ENCODE results near the gene FAM83G. TPM values are rescaled to one million over a fixed set of nuclear protein-coding genes. Genes with fewer than 3 reads are reported as not detected.

FAM83G gene
- total RNA-seq, 1 experiment from 2014 or later, result 31.4 TPM

- TF ChIP-seq, protein P1, sequence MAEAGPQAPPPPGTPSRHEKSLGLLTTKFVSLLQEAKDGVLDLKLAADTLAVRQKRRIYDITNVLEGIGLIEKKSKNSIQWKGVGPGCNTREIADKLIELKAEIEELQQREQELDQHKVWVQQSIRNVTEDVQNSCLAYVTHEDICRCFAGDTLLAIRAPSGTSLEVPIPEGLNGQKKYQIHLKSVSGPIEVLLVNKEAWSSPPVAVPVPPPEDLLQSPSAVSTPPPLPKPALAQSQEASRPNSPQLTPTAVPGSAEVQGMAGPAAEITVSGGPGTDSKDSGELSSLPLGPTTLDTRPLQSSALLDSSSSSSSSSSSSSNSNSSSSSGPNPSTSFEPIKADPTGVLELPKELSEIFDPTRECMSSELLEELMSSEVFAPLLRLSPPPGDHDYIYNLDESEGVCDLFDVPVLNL (CRISPR knock-in tag; IDR thresholded peaks at IDR 0.05; ENCODE audit: borderline replicate concordance, low read depth), result no peak
- TF ChIP-seq, protein P2, sequence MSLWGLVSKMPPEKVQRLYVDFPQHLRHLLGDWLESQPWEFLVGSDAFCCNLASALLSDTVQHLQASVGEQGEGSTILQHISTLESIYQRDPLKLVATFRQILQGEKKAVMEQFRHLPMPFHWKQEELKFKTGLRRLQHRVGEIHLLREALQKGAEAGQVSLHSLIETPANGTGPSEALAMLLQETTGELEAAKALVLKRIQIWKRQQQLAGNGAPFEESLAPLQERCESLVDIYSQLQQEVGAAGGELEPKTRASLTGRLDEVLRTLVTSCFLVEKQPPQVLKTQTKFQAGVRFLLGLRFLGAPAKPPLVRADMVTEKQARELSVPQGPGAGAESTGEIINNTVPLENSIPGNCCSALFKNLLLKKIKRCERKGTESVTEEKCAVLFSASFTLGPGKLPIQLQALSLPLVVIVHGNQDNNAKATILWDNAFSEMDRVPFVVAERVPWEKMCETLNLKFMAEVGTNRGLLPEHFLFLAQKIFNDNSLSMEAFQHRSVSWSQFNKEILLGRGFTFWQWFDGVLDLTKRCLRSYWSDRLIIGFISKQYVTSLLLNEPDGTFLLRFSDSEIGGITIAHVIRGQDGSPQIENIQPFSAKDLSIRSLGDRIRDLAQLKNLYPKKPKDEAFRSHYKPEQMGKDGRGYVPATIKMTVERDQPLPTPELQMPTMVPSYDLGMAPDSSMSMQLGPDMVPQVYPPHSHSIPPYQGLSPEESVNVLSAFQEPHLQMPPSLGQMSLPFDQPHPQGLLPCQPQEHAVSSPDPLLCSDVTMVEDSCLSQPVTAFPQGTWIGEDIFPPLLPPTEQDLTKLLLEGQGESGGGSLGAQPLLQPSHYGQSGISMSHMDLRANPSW (CRISPR knock-in tag; conservative IDR thresholded peaks at IDR 0.05; ENCODE audit: low read depth), result no peak
- no peak for TF ChIP-seq RELA (CRISPR knock-in tag; IDR thresholded peaks at IDR 0.05; ENCODE audit: borderline replicate concordance)
- TF ChIP-seq, protein P3, sequence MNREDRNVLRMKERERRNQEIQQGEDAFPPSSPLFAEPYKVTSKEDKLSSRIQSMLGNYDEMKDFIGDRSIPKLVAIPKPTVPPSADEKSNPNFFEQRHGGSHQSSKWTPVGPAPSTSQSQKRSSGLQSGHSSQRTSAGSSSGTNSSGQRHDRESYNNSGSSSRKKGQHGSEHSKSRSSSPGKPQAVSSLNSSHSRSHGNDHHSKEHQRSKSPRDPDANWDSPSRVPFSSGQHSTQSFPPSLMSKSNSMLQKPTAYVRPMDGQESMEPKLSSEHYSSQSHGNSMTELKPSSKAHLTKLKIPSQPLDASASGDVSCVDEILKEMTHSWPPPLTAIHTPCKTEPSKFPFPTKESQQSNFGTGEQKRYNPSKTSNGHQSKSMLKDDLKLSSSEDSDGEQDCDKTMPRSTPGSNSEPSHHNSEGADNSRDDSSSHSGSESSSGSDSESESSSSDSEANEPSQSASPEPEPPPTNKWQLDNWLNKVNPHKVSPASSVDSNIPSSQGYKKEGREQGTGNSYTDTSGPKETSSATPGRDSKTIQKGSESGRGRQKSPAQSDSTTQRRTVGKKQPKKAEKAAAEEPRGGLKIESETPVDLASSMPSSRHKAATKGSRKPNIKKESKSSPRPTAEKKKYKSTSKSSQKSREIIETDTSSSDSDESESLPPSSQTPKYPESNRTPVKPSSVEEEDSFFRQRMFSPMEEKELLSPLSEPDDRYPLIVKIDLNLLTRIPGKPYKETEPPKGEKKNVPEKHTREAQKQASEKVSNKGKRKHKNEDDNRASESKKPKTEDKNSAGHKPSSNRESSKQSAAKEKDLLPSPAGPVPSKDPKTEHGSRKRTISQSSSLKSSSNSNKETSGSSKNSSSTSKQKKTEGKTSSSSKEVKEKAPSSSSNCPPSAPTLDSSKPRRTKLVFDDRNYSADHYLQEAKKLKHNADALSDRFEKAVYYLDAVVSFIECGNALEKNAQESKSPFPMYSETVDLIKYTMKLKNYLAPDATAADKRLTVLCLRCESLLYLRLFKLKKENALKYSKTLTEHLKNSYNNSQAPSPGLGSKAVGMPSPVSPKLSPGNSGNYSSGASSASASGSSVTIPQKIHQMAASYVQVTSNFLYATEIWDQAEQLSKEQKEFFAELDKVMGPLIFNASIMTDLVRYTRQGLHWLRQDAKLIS (CRISPR knock-in tag; IDR thresholded peaks at IDR 0.05; ENCODE audit: borderline replicate concordance), result no peak
- TF ChIP-seq, protein P4, sequence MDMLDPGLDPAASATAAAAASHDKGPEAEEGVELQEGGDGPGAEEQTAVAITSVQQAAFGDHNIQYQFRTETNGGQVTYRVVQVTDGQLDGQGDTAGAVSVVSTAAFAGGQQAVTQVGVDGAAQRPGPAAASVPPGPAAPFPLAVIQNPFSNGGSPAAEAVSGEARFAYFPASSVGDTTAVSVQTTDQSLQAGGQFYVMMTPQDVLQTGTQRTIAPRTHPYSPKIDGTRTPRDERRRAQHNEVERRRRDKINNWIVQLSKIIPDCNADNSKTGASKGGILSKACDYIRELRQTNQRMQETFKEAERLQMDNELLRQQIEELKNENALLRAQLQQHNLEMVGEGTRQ (CRISPR knock-in tag; IDR thresholded peaks at IDR 0.05), result no peak
These were observed 46.7 kb downstream of the FAM83G start (continued) for GRCh38 chr17:18957831-18958230.

- DNase-seq (ENCODE audit: low spot score) (no peak), ATAC-seq (no peak)
- no peak overlapping the region for H3K4me3 Mint-ChIP-seq
- no peaks in the 10 kb centered on the region for H3K4me1 Mint-ChIP-seq
- ChIA-PET CTCF (no interaction called here), POLR2A (no interaction called here)
- no peaks in the 10 kb centered on the region for H3K36me3 Mint-ChIP-seq
- H3K27ac Mint-ChIP-seq, result no peak overlapping the region
- no peaks in the 10 kb centered on the region for H3K27me3 Mint-ChIP-seq (ENCODE audit: low read depth)
- H3K9me3 Mint-ChIP-seq, result no peaks in the 10 kb centered on the region
- TF ChIP-seq CDX4 (CRISPR knock-in tag; IDR thresholded peaks at IDR 0.05; ENCODE audit: borderline replicate concordance) (no peak), ZNF121 (CRISPR knock-in tag; IDR thresholded peaks at IDR 0.05) (no peak), NFATC4 (CRISPR knock-in tag; IDR thresholded peaks at IDR 0.05) (no peak), ATF6 (CRISPR knock-in tag; IDR thresholded peaks at IDR 0.05) (no peak), ZBTB21 (CRISPR knock-in tag; IDR thresholded peaks at IDR 0.05; ENCODE audit: borderline replicate concordance) (no peak), ZNF232 (CRISPR knock-in tag; IDR thresholded peaks at IDR 0.05) (no peak), HMGXB4 (CRISPR knock-in tag; IDR thresholded peaks at IDR 0.05) (no peak), ERG (CRISPR knock-in tag; IDR thresholded peaks at IDR 0.05) (no peak)
- TF ChIP-seq, protein P5, sequence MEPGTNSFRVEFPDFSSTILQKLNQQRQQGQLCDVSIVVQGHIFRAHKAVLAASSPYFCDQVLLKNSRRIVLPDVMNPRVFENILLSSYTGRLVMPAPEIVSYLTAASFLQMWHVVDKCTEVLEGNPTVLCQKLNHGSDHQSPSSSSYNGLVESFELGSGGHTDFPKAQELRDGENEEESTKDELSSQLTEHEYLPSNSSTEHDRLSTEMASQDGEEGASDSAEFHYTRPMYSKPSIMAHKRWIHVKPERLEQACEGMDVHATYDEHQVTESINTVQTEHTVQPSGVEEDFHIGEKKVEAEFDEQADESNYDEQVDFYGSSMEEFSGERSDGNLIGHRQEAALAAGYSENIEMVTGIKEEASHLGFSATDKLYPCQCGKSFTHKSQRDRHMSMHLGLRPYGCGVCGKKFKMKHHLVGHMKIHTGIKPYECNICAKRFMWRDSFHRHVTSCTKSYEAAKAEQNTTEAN (CRISPR knock-in tag; IDR thresholded peaks at IDR 0.05), result no peak
- TF ChIP-seq, protein P6, sequence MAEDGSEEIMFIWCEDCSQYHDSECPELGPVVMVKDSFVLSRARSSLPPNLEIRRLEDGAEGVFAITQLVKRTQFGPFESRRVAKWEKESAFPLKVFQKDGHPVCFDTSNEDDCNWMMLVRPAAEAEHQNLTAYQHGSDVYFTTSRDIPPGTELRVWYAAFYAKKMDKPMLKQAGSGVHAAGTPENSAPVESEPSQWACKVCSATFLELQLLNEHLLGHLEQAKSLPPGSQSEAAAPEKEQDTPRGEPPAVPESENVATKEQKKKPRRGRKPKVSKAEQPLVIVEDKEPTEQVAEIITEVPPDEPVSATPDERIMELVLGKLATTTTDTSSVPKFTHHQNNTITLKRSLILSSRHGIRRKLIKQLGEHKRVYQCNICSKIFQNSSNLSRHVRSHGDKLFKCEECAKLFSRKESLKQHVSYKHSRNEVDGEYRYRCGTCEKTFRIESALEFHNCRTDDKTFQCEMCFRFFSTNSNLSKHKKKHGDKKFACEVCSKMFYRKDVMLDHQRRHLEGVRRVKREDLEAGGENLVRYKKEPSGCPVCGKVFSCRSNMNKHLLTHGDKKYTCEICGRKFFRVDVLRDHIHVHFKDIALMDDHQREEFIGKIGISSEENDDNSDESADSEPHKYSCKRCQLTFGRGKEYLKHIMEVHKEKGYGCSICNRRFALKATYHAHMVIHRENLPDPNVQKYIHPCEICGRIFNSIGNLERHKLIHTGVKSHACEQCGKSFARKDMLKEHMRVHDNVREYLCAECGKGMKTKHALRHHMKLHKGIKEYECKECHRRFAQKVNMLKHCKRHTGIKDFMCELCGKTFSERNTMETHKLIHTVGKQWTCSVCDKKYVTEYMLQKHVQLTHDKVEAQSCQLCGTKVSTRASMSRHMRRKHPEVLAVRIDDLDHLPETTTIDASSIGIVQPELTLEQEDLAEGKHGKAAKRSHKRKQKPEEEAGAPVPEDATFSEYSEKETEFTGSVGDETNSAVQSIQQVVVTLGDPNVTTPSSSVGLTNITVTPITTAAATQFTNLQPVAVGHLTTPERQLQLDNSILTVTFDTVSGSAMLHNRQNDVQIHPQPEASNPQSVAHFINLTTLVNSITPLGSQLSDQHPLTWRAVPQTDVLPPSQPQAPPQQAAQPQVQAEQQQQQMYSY (CRISPR knock-in tag; IDR thresholded peaks at IDR 0.05), result no peak
These were observed 48.0 kb downstream of the FAM83G start for GRCh38 chr17:18956581-18956980.
